NB4 (cell line): ENCODE measurements around the gene IQCH.

Experiments used
- DNase-seq: peaks from one replicate; pipeline ENCODE4 v3.0.0; 2010; ENCODE audit warnings: low read depth
- H3K4me3 ChIP-seq: one replicate; pipeline ENCODE4 v1.5.1; 2011; ENCODE audit warnings: mild to moderate bottlenecking, low read depth, low read length, moderate library complexity
- CTCF ChIP-seq: IDR thresholded peaks from one replicate; pipeline ENCODE4 v1.5.1; 2012; ENCODE audit warnings: low read depth, low read length
- MAX ChIP-seq: IDR thresholded peaks from 2 replicates; pipeline ENCODE4 v1.6.1; 2011; ENCODE audit warnings: low read depth, low read length
- MYC ChIP-seq: IDR thresholded peaks from 2 replicates; pipeline ENCODE4 v1.6.1; 2011; ENCODE audit warnings: low read depth, low read length
- POLR2A ChIP-seq: IDR thresholded peaks from 2 replicates; pipeline ENCODE4 v1.6.1; 2011; ENCODE audit warnings: mild to moderate bottlenecking; ENCODE audit not compliant: insufficient read length; ENCODE audit errors: extremely low read depth

IQCH gene

GRCh38 chr15:67481680-67482079 lies 227.1 kb downstream of the IQCH start:
- TF ChIP-seq MAX: no peak
- no peak for TF ChIP-seq POLR2A
- no peak for TF ChIP-seq CTCF
- TF ChIP-seq MYC: no peak
- no peak overlapping the region for H3K4me3 ChIP-seq
- DNase-seq: no peak

- H3K4me3 ChIP-seq: no peak overlapping the region
- TF ChIP-seq MAX (no peak), MYC (no peak), POLR2A (no peak), CTCF (no peak)
- no peak for DNase-seq
Observed at GRCh38 chr15:67495585-67495984, 241.0 kb downstream of the IQCH start.

- DNase-seq: peak; percentile 51
- TF ChIP-seq POLR2A: no peak
- peak; percentile 13 for TF ChIP-seq CTCF
- no peak overlapping the region for H3K4me3 ChIP-seq
Observed at GRCh38 chr15:67501177-67501835, 246.7 kb downstream of the IQCH start.

GRCh38 chr15:67501836-67502461 lies 247.4 kb downstream of the IQCH start:
- DNase-seq: peak; percentile 53
- TF ChIP-seq MYC (0 out of 2 replicates have a peak, but pooled peaks have one; percentile 16), CTCF (no peak), POLR2A (no peak), MAX (peak; percentile 59)
- H3K4me3 ChIP-seq: peak overlapping the region; percentile 47

GRCh38 chr15:67504056-67504455 lies 249.5 kb downstream of the IQCH start:
- no peak for DNase-seq
- H3K4me3 ChIP-seq: no peak overlapping the region
- no peak for TF ChIP-seq POLR2A
- no peak for TF ChIP-seq MAX
- no peak for TF ChIP-seq MYC
- TF ChIP-seq CTCF: no peak

GRCh38 chr15:67504796-67505195 lies 250.2 kb downstream of the IQCH start:
- TF ChIP-seq POLR2A (no peak), CTCF (no peak), MYC (no peak), MAX (no peak)
- no peak for DNase-seq
- no peak overlapping the region for H3K4me3 ChIP-seq
